ENCODE data around the gene SYT12. TPM values are rescaled to one million over a fixed set of nuclear protein-coding genes. Genes with fewer than 3 reads are reported as not detected.

The SYT12 gene
- total RNA-seq, 1 experiment from 2014 or later = 3.1 TPM

DNA sequence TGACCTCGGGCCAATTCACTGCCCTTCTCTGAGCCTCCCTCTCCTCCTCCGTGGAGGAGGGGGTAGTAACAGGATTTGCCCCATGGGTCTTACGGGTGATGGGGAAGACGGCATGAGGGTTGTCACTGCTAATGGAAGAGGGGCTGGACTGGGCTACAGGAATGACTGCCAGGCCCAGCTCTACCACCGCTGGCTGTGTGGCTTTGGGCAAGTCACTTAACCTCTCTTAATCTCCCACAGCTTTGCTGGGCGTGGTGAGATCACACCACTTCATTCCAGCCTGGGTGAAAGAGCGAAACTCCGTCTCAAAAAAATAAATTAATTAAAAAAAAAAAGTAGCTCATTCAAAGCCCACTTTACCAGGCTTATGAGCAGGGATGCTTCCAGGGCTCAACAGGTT, 2.8 kb downstream of the SYT12 start:
- Histone ChIP-seq H3K9me3 (ENCODE audit: low read depth, low read length, poor library complexity, severe bottlenecking) (no peaks in the 10 kb centered on the region), H3K4me3 (ENCODE audit: low read depth, low read length, poor library complexity, severe bottlenecking) (no peak overlapping the region), H3K36me3 (ENCODE audit: insufficient read depth, low read length, poor library complexity, severe bottlenecking) (no peaks in the 10 kb centered on the region), H3K27me3 (replicated peaks; ENCODE audit: insufficient read depth, low read depth, low read length, poor library complexity) (no peaks in the 10 kb centered on the region), H3K27ac (ENCODE audit: low read depth, low read length, poor library complexity, severe bottlenecking) (no peak overlapping the region), H3K4me1 (ENCODE audit: insufficient read depth, low read length, poor library complexity, severe bottlenecking) (peaks cover 20% of the 10 kb centered on the region)
- intact Hi-C loops (cut with micrococcal nuclease; ENCODE audit: unreplicated experiment) = no loop called here
- TF ChIP-seq, protein P1, sequence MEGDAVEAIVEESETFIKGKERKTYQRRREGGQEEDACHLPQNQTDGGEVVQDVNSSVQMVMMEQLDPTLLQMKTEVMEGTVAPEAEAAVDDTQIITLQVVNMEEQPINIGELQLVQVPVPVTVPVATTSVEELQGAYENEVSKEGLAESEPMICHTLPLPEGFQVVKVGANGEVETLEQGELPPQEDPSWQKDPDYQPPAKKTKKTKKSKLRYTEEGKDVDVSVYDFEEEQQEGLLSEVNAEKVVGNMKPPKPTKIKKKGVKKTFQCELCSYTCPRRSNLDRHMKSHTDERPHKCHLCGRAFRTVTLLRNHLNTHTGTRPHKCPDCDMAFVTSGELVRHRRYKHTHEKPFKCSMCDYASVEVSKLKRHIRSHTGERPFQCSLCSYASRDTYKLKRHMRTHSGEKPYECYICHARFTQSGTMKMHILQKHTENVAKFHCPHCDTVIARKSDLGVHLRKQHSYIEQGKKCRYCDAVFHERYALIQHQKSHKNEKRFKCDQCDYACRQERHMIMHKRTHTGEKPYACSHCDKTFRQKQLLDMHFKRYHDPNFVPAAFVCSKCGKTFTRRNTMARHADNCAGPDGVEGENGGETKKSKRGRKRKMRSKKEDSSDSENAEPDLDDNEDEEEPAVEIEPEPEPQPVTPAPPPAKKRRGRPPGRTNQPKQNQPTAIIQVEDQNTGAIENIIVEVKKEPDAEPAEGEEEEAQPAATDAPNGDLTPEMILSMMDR (conservative IDR thresholded peaks at IDR 0.05; ENCODE audit: low read depth, low read length) = no peak
- no peak for TF ChIP-seq EZH2 (IDR thresholded peaks at IDR 0.05; ENCODE audit: borderline replicate concordance, low read depth, low read length, poor library complexity, severe bottlenecking)
- no TSS peak for BruUV-seq (replicated peaks)
- DNase-seq (ENCODE audit: low spot score) = no peak
- CTCF ChIA-PET = no interaction called here
- POLR2A ChIA-PET (ENCODE audit: low non-redundant PET) = interaction anchor here (0.6 kb wide), 1 partner anchor 18 kb away, joined by 5 read pairs; no protein-coding TSS in a partner anchor

DNA sequence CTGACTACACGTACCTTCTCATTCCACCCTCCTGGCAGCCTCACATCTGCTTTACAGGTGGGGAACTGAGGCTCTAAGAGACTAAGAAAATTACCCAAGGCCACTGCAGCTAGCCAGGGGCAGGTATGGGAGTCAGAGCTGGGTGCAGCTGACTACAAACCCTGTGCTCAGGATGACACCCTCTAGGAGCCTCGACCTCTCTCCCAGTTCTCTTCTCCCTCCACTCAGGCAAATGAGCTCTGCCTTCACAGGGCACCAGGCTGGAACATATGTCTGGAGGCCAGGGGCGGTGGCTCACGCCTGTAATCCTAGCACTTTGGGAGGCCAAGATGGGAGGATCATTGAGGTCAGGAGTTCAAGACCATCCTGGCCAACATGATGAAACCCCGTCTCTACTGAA, 4.0 kb downstream of the SYT12 start:
- no peak overlapping the region for H3K27ac ChIP-seq (ENCODE audit: low read depth, low read length, poor library complexity, severe bottlenecking)
- no peaks in the 10 kb centered on the region for H3K9me3 ChIP-seq (ENCODE audit: low read depth, low read length, poor library complexity, severe bottlenecking)
- no peaks in the 10 kb centered on the region for H3K27me3 ChIP-seq (replicated peaks; ENCODE audit: insufficient read depth, low read depth, low read length, poor library complexity)
- intact Hi-C loops (cut with micrococcal nuclease; ENCODE audit: unreplicated experiment) = no loop called here
- H3K36me3 ChIP-seq (ENCODE audit: insufficient read depth, low read length, poor library complexity, severe bottlenecking) = no peaks in the 10 kb centered on the region
- peaks cover 19% of the 10 kb centered on the region for H3K4me1 ChIP-seq (ENCODE audit: insufficient read depth, low read length, poor library complexity, severe bottlenecking)
- TF ChIP-seq, protein P1 (conservative IDR thresholded peaks at IDR 0.05; ENCODE audit: low read depth, low read length) = no peak
- TF ChIP-seq EZH2 (IDR thresholded peaks at IDR 0.05; ENCODE audit: borderline replicate concordance, low read depth, low read length, poor library complexity, severe bottlenecking) = no peak
- POLR2A ChIA-PET (ENCODE audit: low non-redundant PET) = no interaction called here
- BruUV-seq (replicated peaks) = no TSS peak
- DNase-seq (ENCODE audit: low spot score) = no peak
- CTCF ChIA-PET = no interaction called here
- no peak overlapping the region for H3K4me3 ChIP-seq (ENCODE audit: low read depth, low read length, poor library complexity, severe bottlenecking)

DNA sequence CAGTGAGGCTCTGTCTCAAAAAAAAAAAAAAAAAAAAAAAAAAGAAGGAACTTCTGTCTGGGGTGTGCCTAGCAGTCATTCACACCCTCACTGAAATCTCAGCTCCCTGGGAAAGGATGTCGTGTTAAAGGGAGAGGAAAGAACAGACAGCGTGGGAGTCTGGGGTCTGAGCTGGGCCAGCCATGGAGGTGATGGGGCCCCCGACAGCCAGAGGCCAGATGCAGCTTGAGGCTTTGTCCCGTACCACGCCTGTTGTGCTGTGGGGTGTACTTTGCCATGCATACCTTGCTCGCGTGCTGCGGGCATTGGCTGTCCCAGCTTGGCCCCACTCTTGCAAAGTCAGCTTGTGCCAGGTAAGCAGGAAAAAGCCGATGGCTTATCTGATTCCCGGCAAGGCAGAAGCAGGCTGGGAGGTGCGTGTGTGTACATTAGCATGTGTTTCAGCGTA, 4.6 kb downstream of the SYT12 start:
- intact Hi-C loops (cut with micrococcal nuclease; ENCODE audit: unreplicated experiment) = no loop called here
- Histone ChIP-seq H3K4me1 (ENCODE audit: insufficient read depth, low read length, poor library complexity, severe bottlenecking) (peaks cover 14% of the 10 kb centered on the region), H3K27ac (ENCODE audit: low read depth, low read length, poor library complexity, severe bottlenecking) (no peak overlapping the region), H3K9me3 (ENCODE audit: low read depth, low read length, poor library complexity, severe bottlenecking) (no peaks in the 10 kb centered on the region), H3K36me3 (ENCODE audit: insufficient read depth, low read length, poor library complexity, severe bottlenecking) (no peaks in the 10 kb centered on the region), H3K4me3 (ENCODE audit: low read depth, low read length, poor library complexity, severe bottlenecking) (no peak overlapping the region), H3K27me3 (replicated peaks; ENCODE audit: insufficient read depth, low read depth, low read length, poor library complexity) (no peaks in the 10 kb centered on the region)
- ChIA-PET CTCF (no interaction called here), POLR2A (ENCODE audit: low non-redundant PET) (no interaction called here)
- DNase-seq (ENCODE audit: low spot score) = no peak
- BruUV-seq (replicated peaks) = no TSS peak
- TF ChIP-seq EZH2 (IDR thresholded peaks at IDR 0.05; ENCODE audit: borderline replicate concordance, low read depth, low read length, poor library complexity, severe bottlenecking) = no peak
- TF ChIP-seq, protein P1 (conservative IDR thresholded peaks at IDR 0.05; ENCODE audit: low read depth, low read length) = no peak
